DMS 273 treated with DMSO at 0.1 percent for 48 hours (cell line): ENCODE results near the gene CNOT6.
"Not testable (repeated sequence)": the region's sequence is repeated elsewhere in the genome, so short reads cannot be mapped to it uniquely, and the experiment has no call there.

ENCODE experiments used
- DNase-seq: peaks from one replicate; lab custom pipeline; 2025; lab: John Stamatoyannopoulos, UW

Gene CNOT6

DNA sequence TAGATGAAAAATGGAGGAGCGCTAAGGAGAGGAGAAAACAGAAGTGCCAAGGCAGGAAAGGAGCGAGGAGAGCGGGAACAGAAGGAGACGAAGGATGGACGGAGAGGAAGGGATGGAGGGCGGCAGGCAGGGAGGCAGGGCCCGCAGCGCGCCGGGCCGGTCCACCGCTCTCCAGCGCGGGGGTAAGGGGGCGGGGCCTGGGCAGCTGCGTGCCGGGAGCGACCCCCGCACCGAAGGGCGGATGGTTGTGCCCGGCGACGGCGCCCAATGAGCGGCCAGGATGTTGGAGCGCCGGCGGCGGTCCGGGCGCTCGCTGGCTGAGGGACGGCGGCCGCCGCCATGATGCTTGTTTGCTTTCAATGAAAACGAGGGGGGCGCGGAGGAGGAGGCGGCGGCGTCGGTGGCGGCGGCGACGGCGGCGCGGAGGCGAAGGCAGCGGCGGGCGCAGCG lies at the start of gene CNOT6:
Gene CNOT6 (plus strand): TSS at position 320 of the 450 bp plus-strand sequence. CDS start 34,898 bp downstream, outside the sequence.
- peak; percentile 82 for DNase-seq

DNA sequence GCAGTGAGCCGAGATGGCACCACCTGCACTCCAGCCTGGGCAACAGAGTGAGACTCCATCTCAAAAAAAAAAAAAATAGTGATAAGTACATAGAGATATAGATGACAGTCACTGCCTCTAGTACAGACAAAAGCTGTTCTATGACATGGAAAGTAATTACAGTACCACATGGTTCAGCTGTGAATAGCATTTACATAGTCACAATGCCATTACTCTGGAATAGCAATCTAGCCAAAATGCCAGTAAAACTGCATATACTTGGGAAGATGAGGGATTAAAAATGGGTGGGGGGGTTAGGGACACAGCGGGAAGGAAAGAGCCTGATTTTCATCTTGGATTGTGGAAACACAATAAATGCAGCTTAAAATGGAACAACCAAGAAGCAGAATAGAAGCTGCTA lies 39.4 kb upstream of the CNOT6 start:
- no peak for DNase-seq

DNA sequence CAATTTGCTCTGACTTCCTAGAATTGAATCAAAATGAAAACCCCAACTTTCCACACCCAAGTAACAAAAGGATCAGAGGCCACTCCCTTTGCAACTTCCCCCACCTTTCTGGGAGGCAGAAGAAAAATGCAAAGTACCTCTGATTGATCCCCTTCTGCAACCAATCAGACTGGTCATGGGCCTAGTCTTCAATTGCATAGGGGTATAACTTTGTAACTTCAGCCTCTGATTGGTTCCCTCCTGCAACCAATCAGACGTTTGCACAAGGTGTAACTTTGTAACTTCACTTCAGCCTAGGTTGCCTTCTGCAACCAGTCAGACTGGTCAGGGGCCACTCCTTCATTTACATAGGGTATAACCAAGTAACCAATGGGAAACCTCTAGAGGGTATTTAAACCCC lies 38.3 kb upstream of the CNOT6 start:
- DNase-seq, result no peak

DNA sequence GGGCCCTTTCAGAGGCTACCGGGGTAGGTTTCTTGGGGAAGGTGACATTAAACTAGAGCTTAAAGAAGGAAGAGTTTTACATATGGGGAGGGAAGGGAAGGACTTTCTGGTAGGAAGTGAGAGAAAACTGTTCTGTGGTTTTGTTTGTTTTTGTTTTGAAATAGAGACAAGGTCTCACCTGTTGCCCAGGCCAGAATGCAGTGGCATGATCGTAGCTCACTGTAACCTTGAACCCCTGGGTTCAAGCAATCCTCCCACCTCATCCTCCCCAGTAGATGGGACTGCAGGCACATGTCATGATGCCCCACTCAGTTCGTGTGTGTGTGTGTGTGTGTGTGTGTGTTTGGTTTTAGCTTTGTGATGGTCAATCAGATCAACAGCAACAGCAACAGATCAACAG lies 37.4 kb upstream of the CNOT6 start:
- no peak for DNase-seq

DNA sequence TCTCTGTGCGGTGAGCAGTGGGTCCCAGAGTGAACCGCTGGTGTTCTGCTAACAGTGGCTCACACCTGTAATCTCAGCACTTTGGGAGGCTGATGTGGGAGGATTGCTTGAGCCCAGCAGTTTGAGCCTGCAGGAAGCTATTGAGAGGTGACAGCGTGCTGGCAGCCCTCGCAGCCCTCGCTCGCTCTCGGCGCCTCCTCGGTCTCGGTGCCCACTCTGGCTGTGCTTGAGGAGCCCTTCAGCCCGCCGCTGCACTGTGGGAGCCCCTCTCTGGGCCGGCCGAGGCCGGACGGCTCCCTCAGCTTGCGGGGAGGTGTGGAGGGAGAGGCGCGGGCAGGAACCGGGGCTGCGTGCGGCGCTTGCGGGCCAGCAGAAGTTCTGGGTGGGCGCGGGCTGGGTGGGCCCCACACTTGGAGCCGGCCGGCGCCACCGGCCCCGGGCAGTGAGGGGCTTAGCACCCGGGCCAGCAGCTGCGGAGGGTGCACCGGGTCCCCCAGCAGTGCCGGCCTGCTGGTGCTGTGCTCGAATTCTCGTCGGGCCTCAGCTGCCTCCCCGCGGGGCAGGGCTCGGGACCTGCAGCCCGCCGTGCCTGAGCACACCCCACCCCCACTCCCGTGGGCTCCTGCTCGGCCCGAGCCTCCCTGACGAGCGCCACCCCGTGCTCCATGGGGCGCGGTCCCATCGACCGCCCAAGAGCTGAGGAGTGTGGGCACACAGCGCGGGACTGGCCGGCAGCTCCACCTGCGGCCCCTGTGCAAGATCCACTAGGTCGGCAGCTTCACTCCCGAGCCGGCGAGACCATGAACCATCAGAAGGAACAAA lies 35.1 kb upstream of the CNOT6 start:
- not testable (repeated sequence) for DNase-seq

DNA sequence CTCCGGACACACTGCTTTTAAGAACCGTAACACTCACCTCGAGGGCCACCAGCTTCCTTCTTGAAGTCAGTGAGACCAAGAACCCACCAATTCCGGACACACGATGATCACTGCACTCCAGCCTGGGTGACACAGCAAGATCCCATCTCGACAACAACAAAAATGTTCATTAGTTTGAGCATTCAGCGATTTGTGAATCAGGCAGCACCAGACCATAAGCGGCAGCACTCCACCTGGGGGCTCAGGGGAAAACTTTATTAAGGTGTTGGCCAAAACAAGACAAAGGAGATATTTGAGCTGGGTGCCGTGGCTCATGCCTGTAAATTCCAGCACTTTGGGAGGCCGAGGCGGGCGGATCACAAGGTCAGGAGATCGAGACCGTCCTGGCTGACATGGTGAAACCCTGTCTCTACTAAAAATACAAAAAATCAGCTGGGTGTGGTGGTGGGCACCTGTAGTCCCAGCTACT lies 34.5 kb upstream of the CNOT6 start:
- not testable (repeated sequence) for DNase-seq

DNA sequence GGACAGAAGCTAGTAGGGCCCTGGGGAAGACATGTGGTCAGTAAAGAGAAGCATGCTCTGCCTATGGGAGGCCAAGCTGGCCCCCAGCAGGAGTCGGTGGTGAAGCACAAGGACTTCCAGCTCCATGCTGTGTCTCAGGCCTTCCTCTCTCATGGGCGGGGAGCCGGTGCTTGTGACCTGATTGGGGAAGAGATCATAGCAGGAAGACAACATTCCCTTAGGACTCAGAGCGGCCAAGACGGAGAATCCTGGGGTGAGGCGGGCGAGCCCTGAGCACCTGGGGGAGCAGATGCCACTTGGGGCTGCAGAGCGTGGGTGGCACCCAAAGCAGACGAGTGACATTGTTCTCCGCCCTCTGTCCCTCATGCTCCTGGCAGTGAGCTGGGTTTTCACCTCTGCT lies 33.3 kb upstream of the CNOT6 start:
- no peak for DNase-seq

DNA sequence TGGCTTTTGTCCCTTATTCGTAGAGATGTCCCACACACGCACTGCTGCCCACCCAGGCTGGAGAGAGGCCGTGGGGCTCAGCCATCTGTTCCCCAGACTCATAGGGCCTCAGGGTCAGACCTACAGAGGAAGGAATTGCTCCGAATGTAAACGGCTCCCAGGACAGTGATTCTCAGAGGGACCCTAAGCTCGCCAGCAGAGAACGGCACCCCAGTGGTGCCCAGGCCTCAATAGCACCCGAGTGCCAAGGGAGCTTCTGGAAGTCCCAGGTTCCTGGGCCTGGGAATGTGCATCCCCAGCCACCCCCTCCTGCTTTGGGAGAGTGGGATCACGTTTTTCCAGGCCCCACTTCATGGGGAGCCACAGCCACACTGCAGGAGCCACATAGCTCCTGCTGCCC lies 32.9 kb upstream of the CNOT6 start:
- DNase-seq, result no peak

DNA sequence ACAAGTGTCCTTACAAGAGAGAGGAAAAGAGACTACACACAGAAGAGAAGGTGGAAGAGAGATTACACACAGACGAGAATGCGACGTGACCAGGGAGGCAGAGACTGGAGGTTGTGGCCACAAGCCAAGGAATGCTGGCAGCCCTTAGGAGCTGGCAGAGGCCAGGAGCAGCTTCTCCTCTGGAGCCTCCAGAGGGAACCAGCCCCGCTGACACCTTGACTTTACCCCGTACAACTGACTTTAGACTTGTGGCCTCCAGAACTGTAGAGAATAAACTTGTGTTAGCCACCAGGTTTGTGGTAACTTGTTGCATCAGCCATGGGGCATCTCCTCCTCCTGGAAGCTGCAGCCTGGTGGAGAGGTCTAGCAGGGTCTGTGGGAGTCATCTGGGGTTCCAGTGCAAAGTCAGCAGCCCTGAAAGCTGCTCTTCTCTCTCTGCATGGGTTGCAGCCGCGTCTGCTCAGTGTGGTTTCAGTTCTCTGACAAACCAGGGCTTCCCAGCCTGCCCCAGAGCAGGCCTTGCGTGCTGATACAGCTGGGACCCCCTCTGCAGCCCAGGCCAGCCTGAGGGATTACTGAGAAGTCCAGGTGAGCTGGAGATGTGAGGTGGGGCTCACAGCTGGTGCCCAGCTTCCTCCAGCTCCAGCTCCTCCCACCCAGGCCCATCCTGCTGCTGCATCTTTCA lies 30.8 kb upstream of the CNOT6 start:
- no peak for DNase-seq

DNA sequence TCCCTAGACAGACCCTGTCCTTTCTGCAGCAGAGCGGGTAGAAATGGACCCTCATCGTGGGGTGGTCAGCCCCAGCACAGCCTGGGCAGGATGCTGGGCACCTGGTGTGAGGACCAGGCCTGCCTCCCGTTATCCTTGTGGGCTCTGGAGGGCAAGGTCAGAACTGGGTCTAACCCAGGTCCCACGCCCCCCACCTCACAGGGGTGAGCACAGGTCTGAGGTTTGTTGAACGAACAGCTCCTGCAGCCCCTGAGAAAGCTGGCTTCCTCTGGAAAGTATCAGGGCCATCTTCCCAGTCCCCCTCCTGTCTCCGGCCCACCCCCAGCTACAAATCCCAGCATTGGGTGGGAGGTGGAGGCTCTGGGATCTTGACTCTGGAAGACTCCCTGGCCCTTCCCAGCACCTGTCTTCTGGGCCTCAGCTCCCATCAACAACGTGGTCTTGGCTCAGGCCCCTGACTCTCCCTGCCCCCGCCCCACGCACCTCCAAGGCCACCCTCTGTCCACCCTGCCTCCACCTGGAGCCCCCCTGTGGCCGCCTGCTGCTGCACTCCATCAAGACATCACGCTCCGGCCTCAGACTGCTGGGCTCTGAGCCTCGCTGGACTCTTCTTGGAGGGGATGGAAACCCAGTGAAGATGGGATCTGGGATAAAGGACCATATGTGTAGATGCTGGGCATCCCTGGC lies 30.1 kb upstream of the CNOT6 start:
- DNase-seq, result no peak

DNA sequence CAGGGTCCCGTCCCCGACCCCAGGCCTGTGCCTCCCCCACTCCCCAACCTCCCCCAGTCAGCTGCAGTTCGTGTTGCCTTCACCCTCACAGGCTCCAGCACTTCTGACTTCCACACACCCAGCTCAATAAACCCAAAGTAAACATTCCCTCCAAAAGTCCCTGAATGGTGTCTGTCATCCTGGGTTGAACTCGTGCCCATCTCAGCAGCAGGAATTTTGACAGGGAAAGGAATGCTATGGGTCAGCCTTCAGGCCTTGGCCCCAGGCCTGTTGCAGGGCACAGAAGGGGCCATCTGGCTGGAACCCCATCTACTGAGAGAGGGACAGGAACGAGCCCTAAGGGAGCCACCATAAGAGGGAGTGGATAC lies 29.6 kb upstream of the CNOT6 start:
- no peak for DNase-seq

DNA sequence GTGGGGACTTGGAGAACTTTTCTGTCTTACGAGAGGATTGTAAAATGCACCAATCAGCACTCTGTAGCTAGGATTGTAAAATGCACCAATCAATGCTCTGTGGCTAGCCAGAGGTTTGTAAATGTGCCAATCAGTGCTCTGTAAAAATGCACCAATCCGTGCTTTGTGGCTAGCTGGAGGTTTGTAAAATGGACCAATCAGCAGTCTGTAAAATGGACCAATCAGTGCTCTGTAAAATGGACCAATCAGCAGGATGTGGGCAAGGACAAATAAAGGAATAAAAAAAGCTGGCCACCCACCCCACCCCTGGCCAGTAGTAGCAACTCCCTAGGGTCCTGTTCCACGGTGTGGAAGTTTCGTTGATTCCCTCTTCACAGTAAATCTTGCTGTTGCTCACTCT lies 29.1 kb upstream of the CNOT6 start:
- DNase-seq, result not testable (repeated sequence)

DNA sequence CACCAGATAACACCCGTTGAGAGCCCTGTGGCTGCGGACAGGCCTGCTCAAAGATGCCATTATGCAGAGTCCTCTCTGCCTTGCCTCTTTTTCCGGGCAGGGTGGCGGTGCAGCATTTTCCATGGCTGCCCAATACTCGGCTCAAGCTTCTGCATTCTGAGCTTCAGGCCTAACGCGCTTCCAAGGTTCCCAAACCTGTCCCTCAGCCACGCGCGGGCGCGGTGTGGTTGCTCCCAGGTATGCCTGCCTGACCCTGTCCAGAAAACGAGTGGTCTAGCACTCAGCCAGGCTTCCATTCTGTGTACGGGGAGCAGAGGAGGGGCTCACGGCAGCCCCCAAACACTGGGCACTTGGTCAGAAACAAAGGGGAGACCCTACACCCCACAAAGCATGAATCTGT lies 27.9 kb upstream of the CNOT6 start:
- DNase-seq, result no peak

DNA sequence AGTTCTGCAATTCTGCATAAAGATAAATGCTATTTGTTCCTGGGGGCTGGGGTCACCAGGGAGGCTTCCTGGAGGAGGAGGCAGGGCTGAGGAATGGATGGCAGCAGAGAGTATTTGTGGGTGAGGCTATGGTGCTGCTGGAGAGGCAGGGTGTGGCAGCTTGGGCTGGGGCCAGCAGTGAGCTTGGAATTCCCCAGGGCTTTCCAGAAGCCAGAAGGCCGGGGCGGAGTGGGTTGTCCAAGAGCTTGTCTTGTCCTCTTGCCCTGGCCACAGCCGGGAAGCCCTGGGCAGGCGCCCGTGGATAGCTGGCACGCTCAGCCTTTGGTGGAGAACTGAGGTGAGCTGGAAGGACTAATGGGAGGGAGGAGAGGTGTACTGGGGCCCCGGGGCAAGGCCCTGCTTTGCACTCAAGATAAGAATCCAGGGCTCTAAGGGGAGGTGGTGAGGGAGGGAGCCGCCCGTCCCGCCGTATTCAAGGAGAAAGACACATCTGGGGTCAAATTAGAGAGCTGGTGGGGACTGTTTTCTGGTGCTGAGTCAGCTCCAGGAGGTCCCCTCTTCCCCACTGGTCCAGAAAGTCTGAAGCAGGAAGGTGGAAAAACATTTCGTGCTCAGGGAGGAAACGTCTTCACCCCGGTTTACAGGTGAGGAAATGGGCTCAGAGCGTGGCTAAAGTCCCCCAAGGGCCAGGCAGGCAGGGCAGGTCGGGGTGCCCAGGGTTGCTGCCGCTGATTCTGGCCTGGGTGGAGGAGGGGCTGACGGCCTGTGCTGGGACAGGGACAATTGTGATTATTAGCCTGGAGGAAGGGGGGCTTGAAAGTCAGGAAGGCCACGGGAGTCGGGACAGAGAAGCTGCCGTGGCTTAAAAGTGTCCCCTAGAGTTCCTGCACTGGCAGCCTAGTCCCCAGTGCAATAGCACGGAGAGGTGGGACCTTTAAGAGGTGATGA lies 26.9 kb upstream of the CNOT6 start:
- no peak for DNase-seq

DNA sequence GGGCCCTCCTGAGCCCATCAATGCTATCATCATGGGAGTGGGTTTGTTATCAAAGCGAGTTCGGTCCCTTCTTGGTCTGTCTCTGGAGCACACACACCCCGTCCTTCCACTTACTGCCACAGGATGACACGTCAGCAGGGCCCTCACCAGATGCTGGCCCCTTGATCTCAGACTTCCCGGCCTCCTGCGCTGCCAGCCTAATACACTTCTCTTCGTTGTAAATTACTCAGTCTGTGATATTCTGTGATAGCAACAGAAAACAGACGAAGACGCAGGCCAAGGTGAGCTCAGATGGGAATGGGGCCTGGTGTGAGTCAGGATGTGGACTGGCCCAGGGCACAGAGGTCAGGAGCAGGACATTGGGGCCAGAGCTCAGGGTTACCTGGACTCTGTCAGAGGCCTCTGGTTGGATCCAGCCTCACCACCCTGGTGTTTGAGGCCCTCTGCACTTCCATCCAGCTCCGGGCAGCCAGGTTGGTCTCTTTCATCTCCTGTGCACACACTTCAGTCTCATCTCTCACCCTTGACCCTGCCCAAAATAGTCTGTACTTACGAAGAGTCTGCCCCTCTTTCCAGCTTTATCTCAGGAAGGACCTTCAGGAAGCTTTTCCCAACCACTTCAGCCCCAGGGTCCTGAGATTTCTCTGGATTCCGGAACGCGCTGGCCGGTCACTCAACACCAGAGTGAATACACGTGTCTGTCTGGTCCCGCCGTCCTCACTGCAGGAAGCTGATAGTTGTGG lies 26.0 kb upstream of the CNOT6 start:
- no peak for DNase-seq

DNA sequence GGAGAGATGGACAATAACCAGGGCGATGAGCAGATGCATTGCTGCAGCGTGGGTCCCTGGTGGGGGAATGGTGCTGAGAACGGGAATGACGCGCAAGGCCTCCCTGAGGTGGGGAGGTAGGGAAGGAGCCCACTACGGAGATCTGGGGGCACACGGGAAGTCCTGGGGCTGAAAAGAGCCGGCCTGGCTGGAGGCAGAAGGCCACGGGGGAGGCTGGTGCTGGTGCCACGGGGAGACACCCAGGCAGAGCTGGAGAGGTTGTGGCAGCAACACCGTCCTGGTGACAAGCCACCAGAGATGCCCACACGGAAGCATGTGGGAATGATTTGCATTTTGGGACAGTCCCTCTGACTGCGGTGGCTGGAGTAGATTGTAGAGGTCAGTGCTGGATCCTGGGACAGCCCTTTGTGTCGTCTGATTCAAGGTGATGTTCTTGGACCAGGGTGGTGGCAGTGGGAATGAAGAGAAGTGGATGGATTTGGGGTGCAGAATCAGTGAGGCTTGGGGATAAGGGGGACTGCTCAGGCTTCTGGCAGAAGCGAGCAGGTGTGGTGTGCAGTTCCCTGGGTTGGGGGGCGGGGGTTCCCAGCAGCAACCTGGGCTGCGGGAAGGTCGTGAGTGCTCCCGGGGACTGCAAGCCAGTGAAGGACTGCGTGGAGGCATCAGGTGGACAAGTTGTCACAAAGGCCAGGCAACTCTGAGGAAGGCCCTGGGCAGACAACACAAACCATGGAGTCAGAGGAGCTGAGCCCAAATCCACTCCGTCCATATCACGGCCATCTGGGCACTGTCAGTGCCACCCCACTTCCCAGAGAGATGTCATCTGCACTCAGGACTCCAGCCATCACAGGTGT lies 25.2 kb upstream of the CNOT6 start:
- no peak for DNase-seq

DNA sequence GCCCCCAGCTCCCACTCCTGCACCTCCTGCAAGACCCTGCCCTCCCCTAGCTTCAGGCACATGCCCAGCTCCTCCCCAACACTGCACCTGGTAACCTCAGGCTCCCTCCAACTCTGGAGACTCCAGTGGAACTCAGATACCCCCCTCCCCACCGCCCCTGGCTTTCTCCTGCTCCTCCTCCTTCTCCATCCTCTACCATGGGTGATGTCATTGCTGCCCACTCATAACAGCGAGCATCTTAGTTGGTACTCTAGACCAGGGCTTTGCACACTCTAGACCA lies 24.7 kb upstream of the CNOT6 start:
- DNase-seq, result no peak

DNA sequence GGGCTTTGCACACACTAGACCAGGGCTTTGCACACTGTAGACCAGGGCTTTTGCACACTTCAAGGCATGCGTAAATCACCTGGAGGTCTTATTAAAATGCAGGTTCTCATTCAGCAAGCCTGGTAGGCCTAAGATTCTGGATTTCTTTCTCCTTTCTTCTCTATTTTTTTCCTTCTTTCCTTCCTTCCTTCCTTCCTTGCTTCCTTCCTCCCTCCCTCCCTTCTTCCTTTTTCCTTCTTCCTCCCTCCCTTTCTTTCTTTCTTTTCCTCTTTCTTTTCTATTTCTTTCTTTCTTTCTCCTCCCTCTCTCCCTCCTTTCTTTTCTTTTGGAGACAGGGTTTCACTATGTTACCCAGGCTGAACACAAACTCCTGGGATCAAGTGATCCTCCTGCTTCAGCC lies 24.3 kb upstream of the CNOT6 start:
- DNase-seq, result no peak

DNA sequence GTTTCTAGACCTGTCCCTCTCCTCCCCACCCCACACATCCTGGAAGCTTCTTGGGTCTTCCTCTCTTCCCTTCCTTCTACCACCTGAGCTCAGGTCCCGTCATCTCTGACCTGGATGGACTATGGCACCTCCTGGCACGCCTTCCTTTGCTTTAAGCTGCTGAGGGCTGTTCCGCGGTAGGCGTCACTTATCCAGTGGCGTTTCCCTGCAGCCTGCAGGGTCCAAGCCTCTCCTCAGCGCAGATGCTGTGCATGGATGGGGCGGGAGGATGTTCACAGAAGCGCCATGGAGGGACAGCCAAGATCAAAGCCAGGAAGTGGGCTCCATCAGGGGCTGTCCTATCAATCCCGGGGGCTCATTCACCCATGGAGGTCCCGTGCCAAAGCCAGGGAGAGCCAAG lies 23.8 kb upstream of the CNOT6 start:
- no peak for DNase-seq

DNA sequence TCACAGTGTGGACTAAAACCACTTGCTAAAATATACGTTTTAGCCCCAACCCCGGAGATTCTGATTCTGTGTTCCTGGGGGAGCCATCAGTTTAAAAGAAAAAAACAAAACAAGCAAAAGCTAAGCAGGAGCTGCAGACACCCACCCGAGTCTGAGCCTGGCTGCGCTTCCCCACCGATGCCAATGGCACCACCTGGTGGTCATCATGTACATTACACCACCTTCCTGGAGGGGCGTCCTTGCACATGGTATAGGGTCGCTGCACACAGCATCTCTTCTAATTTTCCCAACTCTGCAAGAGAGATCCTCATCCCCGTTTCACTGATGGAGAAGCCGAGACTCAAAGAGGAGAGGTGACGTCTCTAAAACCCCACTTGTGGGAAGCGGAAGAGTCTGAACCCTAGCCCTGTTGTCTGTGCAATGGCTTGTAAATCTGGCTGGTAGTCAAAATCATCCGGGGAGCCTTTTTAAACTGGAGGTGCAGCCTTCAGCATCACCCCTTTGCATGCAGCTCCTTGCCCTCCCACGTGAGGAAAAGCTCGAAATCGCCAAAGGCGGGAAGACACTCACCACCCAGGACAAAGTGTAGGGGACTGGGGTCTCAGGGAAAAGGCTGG lies 23.1 kb upstream of the CNOT6 start:
- peak; percentile 3 for DNase-seq
